ENCODE data around the gene GYPC. TPM values are rescaled to one million over a fixed set of nuclear protein-coding genes. Genes with fewer than 3 reads are reported as not detected.
"Not testable (repeated sequence)": the region's sequence is repeated elsewhere in the genome, so short reads cannot be mapped to it uniquely, and the experiment has no call there.

The GYPC gene
- total RNA-seq, 1 experiment from 2014 or later: 0.75 TPM

DNA sequence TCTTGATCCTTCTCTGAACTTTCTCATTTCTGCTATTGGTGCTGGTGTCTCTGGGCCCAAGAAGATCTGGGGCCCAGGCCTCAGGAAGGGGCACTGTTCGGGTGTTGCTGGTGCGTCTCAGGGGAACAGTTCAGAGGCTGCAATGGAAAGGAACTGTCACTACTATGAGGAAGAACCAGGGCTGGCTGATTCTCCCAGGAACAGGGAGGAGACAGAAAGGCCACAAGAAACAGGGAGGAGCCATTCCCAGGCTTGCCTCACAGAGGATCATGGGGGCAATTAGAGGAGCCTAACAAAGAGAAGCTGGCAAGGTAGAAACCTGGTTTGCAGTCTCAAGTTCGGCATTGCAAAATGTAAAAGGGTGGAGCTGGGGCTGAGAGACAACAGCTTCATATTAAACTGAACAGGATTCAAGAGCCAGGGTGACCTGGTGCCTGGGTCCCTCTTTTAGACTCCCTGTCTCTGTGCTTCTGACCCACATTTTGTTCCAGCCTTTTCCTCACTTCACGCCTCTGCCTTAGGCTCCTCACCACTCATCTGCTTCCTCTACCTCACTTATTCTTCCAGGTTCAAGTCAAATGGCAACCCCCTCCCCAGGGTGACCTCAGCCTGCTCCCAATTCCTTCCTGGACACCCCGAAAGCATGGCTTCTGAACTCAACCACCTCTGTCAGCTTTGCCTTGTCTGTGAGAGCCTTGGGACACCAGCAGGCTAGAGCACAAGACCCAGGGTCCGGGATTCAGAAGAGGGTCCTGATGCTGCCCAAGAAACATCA is 58.4 kb downstream of the GYPC start:
- ChIA-PET CTCF (no interaction called here), POLR2A (ENCODE audit: low non-redundant PET) (no interaction called here)
- Histone ChIP-seq H3K27ac (ENCODE audit: low read depth, low read length, poor library complexity, severe bottlenecking) (no peak overlapping the region), H3K9me3 (ENCODE audit: low read depth, low read length, poor library complexity, severe bottlenecking) (no peaks in the 10 kb centered on the region), H3K27me3 (replicated peaks; ENCODE audit: insufficient read depth, low read depth, low read length, poor library complexity) (no peaks in the 10 kb centered on the region), H3K36me3 (ENCODE audit: insufficient read depth, low read length, poor library complexity, severe bottlenecking) (no peaks in the 10 kb centered on the region), H3K4me3 (ENCODE audit: low read depth, low read length, poor library complexity, severe bottlenecking) (no peak overlapping the region), H3K4me1 (ENCODE audit: insufficient read depth, low read length, poor library complexity, severe bottlenecking) (no peaks in the 10 kb centered on the region)
- no peak for TF ChIP-seq EZH2 (IDR thresholded peaks at IDR 0.05; ENCODE audit: borderline replicate concordance, low read depth, low read length, poor library complexity, severe bottlenecking)
- TF ChIP-seq, protein P1, sequence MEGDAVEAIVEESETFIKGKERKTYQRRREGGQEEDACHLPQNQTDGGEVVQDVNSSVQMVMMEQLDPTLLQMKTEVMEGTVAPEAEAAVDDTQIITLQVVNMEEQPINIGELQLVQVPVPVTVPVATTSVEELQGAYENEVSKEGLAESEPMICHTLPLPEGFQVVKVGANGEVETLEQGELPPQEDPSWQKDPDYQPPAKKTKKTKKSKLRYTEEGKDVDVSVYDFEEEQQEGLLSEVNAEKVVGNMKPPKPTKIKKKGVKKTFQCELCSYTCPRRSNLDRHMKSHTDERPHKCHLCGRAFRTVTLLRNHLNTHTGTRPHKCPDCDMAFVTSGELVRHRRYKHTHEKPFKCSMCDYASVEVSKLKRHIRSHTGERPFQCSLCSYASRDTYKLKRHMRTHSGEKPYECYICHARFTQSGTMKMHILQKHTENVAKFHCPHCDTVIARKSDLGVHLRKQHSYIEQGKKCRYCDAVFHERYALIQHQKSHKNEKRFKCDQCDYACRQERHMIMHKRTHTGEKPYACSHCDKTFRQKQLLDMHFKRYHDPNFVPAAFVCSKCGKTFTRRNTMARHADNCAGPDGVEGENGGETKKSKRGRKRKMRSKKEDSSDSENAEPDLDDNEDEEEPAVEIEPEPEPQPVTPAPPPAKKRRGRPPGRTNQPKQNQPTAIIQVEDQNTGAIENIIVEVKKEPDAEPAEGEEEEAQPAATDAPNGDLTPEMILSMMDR (conservative IDR thresholded peaks at IDR 0.05; ENCODE audit: low read depth, low read length): no peak
- BruUV-seq (replicated peaks): no TSS peak
- no peak for DNase-seq (ENCODE audit: low spot score)
- intact Hi-C loops (cut with micrococcal nuclease; ENCODE audit: unreplicated experiment): no loop called here

DNA sequence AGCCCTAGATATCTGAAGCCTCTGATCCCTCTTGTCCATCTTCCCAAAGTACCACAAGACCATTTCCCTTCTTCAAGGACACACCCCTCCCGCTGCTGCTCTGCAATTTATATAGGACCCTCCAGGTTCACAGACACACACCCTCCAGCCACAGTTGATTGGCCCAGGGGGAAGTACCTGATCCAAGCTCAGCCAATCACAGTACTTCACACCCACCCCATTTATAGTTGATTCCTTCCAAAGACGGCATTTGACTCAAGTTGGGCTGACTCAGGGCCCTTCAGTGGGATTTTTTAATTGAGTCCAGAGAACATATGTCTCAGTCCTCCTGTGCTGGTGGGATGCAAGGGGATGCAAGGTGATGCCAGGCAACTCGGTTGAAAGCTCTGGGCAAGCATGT is 59.2 kb downstream of the GYPC start:
- Histone ChIP-seq H3K27me3 (replicated peaks; ENCODE audit: insufficient read depth, low read depth, low read length, poor library complexity) (no peaks in the 10 kb centered on the region), H3K4me1 (ENCODE audit: insufficient read depth, low read length, poor library complexity, severe bottlenecking) (no peaks in the 10 kb centered on the region), H3K27ac (ENCODE audit: low read depth, low read length, poor library complexity, severe bottlenecking) (no peak overlapping the region), H3K36me3 (ENCODE audit: insufficient read depth, low read length, poor library complexity, severe bottlenecking) (no peaks in the 10 kb centered on the region), H3K9me3 (ENCODE audit: low read depth, low read length, poor library complexity, severe bottlenecking) (no peaks in the 10 kb centered on the region), H3K4me3 (ENCODE audit: low read depth, low read length, poor library complexity, severe bottlenecking) (no peak overlapping the region)
- TF ChIP-seq, protein P1 (conservative IDR thresholded peaks at IDR 0.05; ENCODE audit: low read depth, low read length): no peak
- DNase-seq (ENCODE audit: low spot score): no peak
- POLR2A ChIA-PET (ENCODE audit: low non-redundant PET): no interaction called here
- intact Hi-C loops (cut with micrococcal nuclease; ENCODE audit: unreplicated experiment): no loop called here
- no TSS peak for BruUV-seq (replicated peaks)
- CTCF ChIA-PET: no interaction called here

DNA sequence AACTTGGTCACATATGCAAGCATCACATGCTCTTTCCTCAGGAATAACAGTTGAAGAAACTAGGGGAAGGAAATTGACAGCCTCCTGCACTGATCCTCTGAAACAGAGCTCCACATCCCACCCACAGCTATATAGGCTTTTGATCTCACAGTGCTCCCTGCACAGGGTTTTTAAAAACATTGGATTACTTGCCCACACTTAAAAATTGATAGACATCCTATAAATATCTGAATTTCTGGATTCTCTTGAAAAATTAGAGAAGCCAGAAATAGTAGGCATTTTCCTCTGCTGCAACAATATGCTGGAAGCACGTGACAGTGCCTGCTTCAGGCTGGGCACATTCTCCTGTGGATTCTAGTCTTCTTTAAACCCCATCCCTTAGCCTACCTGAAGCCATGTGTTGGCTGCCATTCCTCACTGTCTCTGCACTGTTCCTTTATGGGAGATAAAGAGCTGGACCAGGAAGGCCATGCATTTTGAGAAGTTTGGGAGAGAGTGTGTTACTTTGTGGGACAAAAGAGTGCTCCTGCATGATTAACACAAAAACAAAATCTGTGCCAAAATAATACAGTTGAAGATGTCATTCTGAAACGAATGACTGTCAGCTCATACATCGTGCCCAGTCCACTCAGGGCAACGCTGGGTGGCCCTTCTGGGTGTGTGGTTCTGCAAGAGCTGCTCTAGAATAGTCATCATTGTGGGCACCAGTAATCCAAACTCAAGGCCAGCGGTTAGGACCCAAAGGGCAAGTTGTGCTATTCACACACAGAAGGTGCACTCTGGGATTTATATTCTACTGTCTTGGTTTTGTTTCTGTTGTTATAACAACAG is 59.8 kb downstream of the GYPC start:
- POLR2A ChIA-PET (ENCODE audit: low non-redundant PET): no interaction called here
- TF ChIP-seq EZH2 (IDR thresholded peaks at IDR 0.05; ENCODE audit: borderline replicate concordance, low read depth, low read length, poor library complexity, severe bottlenecking): no peak
- TF ChIP-seq, protein P1 (conservative IDR thresholded peaks at IDR 0.05; ENCODE audit: low read depth, low read length): no peak
- no TSS peak for BruUV-seq (replicated peaks)
- Histone ChIP-seq H3K36me3 (ENCODE audit: insufficient read depth, low read length, poor library complexity, severe bottlenecking) (no peaks in the 10 kb centered on the region), H3K4me3 (ENCODE audit: low read depth, low read length, poor library complexity, severe bottlenecking) (no peak overlapping the region), H3K4me1 (ENCODE audit: insufficient read depth, low read length, poor library complexity, severe bottlenecking) (no peaks in the 10 kb centered on the region), H3K9me3 (ENCODE audit: low read depth, low read length, poor library complexity, severe bottlenecking) (no peaks in the 10 kb centered on the region), H3K27ac (ENCODE audit: low read depth, low read length, poor library complexity, severe bottlenecking) (no peak overlapping the region), H3K27me3 (replicated peaks; ENCODE audit: insufficient read depth, low read depth, low read length, poor library complexity) (no peaks in the 10 kb centered on the region)
- CTCF ChIA-PET: no interaction called here
- intact Hi-C loops (cut with micrococcal nuclease; ENCODE audit: unreplicated experiment): no loop called here
- no peak for DNase-seq (ENCODE audit: low spot score)

DNA sequence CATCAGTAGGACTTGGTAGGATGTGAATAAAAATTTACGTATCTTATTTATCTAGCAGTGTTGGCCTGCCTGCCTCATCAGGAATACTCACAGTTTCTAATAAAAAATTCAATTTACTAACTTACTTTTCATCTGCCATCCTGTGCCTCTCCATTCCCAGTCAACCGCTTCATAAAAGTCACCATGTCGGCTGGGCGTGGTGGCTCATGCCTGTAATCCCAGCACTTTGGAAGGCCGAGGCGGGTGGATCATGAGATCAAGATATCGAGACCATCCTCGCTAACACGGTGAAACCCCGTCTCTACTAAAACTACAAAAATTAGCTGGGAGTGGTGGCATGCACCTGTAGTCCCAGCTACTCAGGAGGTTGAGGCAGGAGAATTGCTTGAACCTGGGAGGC is 61.3 kb downstream of the GYPC start:
- POLR2A ChIA-PET (ENCODE audit: low non-redundant PET); H3K27me3 ChIP-seq (replicated peaks; ENCODE audit: insufficient read depth, low read depth, low read length, poor library complexity); CTCF ChIA-PET; H3K36me3 ChIP-seq (ENCODE audit: insufficient read depth, low read length, poor library complexity, severe bottlenecking); BruUV-seq (replicated peaks); H3K4me1 ChIP-seq (ENCODE audit: insufficient read depth, low read length, poor library complexity, severe bottlenecking); H3K9me3 ChIP-seq (ENCODE audit: low read depth, low read length, poor library complexity, severe bottlenecking); DNase-seq (ENCODE audit: low spot score); H3K27ac ChIP-seq (ENCODE audit: low read depth, low read length, poor library complexity, severe bottlenecking); intact Hi-C loops (cut with micrococcal nuclease; ENCODE audit: unreplicated experiment); H3K4me3 ChIP-seq (ENCODE audit: low read depth, low read length, poor library complexity, severe bottlenecking): not testable (repeated sequence)

Data from A673 (cell line).